NCI-H82 treated with DMSO at 0.1 percent for 48 hours (cell line): Measurements from ENCODE around the gene NEIL3.

ENCODE experiments used
- DNase-seq: peaks from one replicate; lab custom pipeline; 2025; ENCODE audit not compliant: unreplicated experiment; lab: John Stamatoyannopoulos, UW

NEIL3 gene

DNA sequence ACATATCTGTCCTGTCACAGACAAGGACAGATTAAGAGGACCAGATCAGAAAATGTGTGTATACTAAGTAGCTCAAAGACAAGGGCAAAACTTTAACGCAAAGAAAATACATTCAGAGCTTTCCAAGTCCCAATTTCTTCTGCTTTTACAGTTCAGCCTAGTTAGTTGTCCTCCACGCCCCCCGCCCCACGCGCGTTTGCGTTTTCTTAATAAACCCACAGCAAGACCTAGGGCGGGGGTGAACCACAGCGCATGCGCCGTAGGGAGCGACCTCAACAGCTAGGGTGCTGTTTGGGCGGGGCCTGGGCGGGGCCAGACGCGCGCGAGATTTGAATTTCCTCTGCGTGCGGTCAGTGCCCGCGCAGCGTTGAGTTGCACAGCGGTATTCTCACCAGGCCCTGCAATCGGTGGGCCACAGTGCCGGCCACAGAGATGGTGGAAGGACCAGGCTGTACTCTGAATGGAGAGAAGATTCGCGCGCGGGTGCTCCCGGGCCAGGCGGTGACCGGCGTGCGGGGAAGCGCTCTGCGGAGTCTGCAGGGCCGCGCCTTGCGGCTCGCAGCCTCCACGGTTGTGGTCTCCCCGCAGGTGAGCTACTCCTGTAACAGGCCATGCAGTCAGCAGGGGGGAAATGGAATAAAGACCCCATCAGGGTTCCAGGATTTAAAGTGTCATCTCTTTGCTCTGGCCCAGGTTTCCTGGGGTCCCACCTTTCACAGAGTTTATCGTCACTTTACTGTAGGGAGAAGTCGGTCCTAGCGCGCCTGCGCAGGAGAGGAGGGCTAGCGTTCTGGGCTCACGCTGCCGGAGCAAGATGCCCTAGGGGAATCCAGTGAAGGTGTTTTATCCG lies at the start of gene NEIL3:
NEIL3 (plus strand) TSS at position 353 of the 850 bp plus-strand sequence; CDS start at position 433, 80 bp downstream.
- DNase-seq: peak; percentile 49

GRCh38 chr4:177263818-177264217 lies 45.9 kb upstream of the NEIL3 start:
- no peak for DNase-seq

DNA sequence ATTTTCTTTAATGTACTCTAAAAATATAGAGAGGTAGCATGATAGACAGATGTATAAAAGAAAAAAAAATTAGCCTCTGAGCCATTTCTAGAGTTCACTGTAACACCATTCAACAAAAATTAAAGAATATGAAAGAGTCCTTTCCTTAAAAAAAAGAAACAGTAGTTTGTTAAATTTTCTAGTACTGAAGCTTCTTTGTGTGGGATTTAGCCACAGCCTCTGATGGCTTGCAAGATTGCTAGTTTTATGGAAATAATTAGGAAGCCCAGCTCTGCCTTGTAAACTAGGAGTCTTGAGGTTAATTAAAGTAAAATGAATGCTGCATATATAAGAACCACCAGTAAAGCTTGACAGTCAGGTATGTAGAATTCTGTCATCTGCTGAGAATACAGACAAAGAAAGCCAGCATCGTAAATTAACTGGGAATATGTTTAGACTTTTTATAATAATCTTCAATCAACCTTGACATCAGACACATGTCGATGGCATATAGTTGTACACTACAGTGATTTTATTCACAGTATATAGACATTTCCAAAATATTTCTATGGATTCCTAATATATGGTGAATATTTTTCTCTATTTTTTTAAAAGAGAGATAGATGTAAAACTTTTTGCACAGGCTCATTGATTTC lies 44.8 kb upstream of the NEIL3 start:
- DNase-seq: no peak

DNA sequence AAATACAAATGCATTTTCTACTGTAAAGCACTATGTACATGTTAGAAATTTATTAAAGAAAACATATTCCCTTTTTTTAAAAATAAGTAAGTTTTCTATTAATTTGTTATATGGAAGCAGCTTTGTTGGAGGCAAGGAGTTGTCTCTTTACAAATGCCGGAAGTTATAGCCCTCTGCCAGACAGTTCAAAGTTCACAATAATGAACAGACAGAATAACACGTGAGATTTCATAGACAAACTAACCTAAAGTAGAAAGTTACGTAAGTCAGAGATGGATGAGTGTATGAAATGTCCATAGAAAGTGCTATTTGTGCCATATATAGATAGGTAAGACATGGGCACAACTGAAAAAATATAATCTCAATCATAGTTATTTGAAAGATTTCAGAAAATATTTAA lies 43.9 kb upstream of the NEIL3 start:
- no peak for DNase-seq

- no peak for DNase-seq
These were observed 43.2 kb upstream of the NEIL3 start for GRCh38 chr4:177266506-177266905.

DNA sequence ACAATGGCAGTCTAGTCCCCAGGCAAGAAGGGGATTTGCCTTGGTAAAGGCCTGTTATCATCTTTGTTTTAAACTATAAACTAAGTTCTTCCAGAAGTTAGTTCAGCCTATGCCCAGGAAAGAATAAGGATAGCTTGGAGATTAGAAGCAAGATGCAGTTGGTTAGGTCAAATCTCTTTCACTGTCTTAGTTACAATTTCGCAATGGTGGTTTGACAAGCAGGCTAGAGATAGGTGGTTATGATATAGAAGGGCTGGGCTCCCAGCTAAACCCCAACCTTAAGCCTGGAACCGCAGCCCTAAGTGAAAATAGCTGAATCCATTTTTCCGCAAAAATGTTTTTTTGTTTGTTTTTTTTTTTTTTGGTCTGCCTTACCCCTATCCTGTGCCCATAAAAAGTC lies 41.8 kb upstream of the NEIL3 start:
- no peak for DNase-seq

DNA sequence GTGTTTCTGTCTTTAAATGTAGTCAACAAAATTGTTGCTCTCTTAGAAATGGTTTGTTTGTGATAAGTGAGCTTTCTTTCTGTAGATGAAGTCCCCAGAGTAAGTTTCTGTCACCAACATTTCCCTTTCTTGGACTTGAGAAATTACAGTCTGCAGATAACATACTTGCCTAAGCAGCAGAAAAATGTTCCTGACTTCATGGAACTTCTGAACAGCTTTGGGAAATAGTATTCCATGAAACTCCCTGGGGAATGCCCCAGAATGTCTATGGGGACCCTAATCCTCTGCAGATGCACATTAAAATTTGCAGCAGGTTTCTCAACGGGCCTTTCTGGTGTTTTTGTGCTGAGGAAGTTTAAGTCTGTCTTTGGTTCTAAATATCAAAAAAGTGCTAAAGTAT lies 38.6 kb upstream of the NEIL3 start:
- DNase-seq: no peak

DNA sequence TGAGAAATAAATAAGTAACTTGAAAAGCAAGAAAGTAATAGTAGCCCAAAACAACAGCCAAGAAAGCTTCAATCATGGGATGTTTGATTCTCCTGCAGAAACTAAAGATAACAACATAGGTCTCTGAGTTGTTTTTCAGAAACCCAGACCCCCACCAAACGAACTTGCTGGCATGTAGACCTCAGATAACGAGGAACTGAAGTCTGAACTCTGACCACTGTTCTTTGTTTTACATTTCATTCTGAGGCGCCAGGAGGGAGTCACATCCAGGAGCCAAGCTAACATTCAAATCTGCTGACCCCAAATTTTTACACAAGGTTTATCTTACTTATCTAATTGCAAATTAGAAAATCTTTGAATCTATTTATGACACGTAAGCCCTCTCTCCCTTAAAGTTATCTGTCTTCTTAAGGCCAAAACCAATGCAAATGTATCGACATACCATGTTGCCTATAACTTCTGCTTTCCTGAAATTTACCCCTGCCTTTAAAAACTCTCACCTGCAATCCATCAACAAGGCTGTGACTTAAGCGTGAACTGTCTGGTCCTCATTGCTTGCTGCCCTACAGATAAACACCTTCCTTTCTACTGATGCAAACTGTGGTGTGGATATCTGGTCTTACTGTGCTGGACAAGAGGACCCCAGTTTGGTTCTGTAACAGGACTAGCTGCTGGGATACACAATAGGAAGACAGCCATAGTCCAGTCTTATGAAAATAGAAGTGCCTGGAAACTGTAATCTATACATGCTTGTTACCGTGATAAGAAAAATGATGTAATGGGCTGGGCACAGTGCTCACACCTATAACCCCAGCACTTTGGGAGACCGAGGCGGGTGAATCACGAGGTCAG lies 37.5 kb upstream of the NEIL3 start:
- DNase-seq: no peak

DNA sequence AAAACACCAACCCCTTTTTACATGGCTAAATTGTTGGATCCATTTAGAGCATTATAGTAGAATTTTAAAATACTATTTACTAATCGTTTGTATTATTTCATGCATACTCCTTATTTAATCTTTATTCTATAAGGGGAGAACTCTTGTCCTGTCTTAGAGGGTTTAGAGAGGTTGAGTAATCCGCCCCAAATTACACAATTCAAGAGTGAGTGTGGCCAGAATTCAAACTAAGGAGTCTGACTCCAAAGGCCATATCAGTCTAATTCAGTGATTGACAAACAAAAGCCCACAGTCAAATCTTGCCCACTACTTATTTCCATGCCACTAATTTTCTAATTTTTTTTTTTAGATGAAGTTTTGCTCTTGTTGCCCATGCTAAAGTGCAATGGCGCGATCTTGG lies 33.7 kb upstream of the NEIL3 start:
- DNase-seq: no peak

- no peak for DNase-seq
These were observed 28.2 kb upstream of the NEIL3 start for GRCh38 chr4:177281351-177281909.

GRCh38 chr4:177282284-177282835 lies 27.3 kb upstream of the NEIL3 start:
- DNase-seq: no peak

DNA sequence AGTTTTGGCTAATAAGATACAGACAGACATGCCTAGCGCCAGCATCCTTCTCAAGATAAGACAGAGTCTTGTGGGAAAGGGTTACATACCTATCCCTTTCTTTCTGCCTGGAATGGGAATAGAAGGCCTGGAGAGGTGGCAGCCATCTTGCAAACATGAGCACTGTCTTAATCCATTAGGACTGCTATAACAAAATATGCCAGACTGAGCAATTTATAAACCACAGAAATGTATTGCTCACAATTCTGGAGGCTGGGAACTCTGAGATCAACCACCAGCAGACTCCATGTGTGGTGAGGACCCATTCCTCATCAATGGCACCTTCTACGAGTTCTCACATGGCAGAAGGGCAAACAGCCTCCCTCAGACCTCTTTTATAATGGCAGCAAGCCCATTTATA lies 26.5 kb upstream of the NEIL3 start:
- DNase-seq: no peak

DNA sequence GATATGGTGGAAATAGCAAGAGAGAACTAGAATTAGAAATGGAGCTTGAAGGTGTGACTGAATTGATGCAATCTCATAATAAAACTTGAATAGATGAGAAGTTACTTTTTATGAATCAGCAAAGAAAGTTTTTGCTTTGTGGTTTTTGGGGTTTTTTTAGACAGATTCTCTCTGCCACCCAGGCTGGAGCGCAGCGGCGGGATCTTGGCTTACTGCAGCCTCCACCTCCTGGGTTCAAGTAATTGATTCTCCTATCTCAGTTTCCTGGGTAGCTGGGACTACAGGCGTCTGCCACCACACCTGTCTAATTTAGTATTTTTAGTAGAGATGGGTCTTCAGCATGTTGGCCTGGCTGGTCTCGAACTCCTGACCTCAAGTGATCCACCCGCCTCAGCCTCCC lies 23.7 kb upstream of the NEIL3 start:
- no peak for DNase-seq

DNA sequence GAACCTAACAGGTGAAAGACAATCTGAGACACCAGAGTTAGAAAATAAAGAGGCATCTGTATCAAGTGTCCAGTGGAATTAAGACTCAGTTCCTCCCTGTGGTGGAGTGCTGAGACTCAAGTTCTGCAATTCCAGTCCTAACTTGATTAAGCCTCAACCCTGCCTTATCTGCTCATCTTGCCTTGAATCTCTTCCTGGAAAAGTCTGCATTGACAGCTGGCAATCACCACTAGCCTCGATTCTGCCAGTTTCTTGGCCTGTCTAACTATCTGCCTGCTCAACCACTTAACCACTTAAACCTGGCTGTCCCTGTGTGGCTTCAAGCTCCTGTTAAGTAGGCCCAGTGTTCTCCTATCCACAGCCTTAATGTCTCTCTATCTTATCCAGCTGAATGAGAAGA lies 22.4 kb upstream of the NEIL3 start:
- no peak for DNase-seq

DNA sequence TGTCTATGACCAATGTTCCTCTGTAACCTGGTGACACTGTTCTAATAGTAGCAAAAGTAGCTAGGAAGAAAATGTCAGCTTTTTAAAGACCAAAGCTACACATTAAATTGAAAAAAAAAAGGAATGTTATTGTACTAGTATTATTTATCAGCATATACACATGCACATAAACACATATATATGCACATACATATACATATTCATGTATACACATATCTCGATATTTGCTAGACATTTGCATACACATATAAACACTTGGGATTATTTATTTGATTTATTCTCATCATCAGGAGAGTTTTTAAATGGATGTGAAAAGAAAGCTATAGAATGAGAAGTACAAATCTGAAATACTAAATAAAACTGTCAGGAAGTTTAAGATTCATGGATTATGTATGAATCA lies 21.3 kb upstream of the NEIL3 start:
- DNase-seq: no peak

GRCh38 chr4:177290780-177291179 lies 18.9 kb upstream of the NEIL3 start:
- DNase-seq: no peak

DNA sequence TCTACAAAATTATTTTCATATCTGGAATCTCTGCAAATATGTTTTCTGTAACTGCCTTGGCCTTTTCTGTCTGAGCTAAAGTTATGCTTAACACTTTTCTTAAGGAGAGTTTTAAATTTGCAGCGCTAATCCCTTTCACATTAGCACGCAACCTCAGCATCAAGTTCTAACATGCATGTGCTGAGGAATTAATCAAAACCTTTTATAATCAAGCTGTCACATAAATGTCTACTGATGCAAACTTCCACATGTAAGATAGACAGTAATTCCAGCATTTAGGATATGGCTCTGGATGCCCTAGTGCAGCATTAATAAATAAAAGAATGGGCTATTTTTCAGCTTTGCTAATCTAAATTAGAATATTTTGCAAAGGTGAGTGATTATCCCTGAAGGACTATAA lies 17.5 kb upstream of the NEIL3 start:
- no peak for DNase-seq

DNA sequence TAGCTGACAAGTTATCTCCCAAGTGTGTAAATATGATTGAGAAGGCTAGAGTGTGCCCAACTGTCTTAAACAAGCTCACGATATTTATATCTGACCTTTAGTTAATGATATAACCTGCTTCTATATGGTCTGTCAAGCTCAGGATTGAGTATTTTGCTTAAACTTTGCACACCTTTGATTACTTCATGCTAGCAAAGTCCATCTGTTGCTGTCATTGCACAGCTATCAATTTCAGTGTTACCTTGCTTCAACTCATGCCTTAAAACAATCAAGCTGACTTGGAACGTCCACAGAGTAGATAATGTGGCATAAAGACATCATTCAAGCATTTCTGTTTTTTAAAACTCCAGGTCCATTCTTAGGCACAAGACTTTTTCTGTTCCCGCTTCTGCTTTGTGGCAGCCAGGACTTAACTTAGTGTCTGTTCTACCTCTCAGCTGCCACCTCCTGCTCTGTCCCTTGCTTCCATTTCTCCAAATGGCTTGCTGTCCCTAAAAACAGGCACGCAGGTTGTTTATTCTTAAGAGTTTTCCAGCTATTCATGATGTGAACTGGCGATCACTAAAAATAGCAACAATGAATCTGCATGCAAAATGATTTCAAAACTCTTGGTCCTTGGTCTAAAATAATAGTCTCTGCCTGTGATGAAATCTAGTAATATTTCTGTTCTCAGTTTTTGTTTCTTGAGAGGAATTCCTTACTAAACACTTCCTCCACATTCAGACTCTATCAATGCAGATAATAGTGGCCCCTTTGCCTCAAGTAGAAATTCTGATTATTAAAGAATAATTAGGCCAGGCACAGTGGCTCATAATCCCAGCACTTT lies 16.3 kb upstream of the NEIL3 start:
- DNase-seq: no peak

- DNase-seq: no peak
These were observed 11.8 kb upstream of the NEIL3 start for GRCh38 chr4:177297785-177298391.

DNA sequence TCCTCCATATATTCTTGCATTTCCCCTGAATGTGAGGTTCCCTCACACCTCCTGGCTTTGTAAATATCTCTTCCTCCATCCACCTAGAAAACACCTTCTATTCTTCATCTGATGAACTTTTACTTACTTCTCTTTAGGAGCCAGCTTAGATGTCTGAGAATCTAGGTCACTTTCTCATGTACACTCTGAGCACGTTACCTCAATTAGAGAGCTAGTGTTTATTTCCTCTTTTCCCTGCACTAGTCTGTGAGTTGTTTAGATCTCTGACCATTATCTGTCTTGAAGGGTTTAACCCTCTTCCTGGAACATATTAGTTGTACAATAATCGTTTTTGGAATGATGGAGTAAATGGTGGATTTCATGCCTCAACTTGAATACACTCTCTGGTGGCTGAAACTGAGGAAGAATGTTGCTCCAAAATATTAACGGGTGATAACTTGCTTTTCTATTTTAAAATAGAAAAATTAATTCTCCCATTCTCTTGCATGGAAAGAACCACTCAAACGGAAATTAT lies 8.5 kb upstream of the NEIL3 start:
- DNase-seq: no peak
